KMS-11 (cell line): ENCODE measurements around the gene SP7.

ENCODE experiments used
- H2AFZ ChIP-seq: fragments of 200-600 bp; sonication (generic); 2 replicates; pipeline ENCODE4 v1.6.1; 2016; ENCODE audit warnings: antibody characterized with exemption, mixed run types, low read depth
- H3K27ac ChIP-seq: fragments of 200-600 bp; sonication (generic); 2 replicates; pipeline ENCODE4 v1.6.1; 2016; ENCODE audit warnings: mild to moderate bottlenecking, mixed run types
- H3K27me3 ChIP-seq: fragments of 200-600 bp; sonication (generic); 2 replicates; pipeline ENCODE4 v1.6.1; 2017; ENCODE audit warnings: mild to moderate bottlenecking, low read depth, mixed run types, moderate library complexity; ENCODE audit not compliant: insufficient read depth
- H3K36me3 ChIP-seq: fragments of 200-600 bp; sonication (generic); 2 replicates; pipeline ENCODE4 v1.6.1; 2017; ENCODE audit warnings: mild to moderate bottlenecking, mixed run types; ENCODE audit not compliant: insufficient read depth
- H3K4me1 ChIP-seq: fragments of 200-600 bp; sonication (generic); 2 replicates; pipeline ENCODE4 v1.6.1; 2016; ENCODE audit warnings: mild to moderate bottlenecking, low read depth, mixed run types; ENCODE audit not compliant: poor library complexity, severe bottlenecking
- H3K4me2 ChIP-seq: fragments of 200-600 bp; sonication (generic); 2 replicates; pipeline ENCODE4 v1.7.0; 2016; ENCODE audit warnings: mild to moderate bottlenecking, mixed run types
- H3K4me3 ChIP-seq: fragments of 200-600 bp; sonication (generic); IDR thresholded peaks from 2 replicates; pipeline ENCODE4 v1.6.1; 2017; ENCODE audit warnings: low read depth, low read length, mixed read lengths; ENCODE audit not compliant: insufficient read depth
- H3K79me2 ChIP-seq: fragments of 200-600 bp; sonication (generic); 2 replicates; pipeline ENCODE4 v1.6.1; 2016; ENCODE audit warnings: low read depth, mixed run types; ENCODE audit not compliant: insufficient read depth
- H3K9ac ChIP-seq: fragments of 200-600 bp; sonication (generic); 2 replicates; pipeline ENCODE4 v1.6.1; 2016; ENCODE audit warnings: mild to moderate bottlenecking, mixed run types
- H4K20me1 ChIP-seq: fragments of 200-600 bp; sonication (generic); 2 replicates; pipeline ENCODE4 v1.6.1; 2016; ENCODE audit warnings: mild to moderate bottlenecking, mixed run types; ENCODE audit not compliant: insufficient read depth
- TF ChIP-seq, protein P1 (sequence below): fragments of 200-600 bp; sonication (generic); conservative IDR thresholded peaks from 2 replicates; pipeline ENCODE4 v1.6.1; 2017; ENCODE audit warnings: low read depth, mild to moderate bottlenecking, antibody characterized with exemption, low read length, moderate library complexity, mixed read lengths

SP7 gene

DNA sequence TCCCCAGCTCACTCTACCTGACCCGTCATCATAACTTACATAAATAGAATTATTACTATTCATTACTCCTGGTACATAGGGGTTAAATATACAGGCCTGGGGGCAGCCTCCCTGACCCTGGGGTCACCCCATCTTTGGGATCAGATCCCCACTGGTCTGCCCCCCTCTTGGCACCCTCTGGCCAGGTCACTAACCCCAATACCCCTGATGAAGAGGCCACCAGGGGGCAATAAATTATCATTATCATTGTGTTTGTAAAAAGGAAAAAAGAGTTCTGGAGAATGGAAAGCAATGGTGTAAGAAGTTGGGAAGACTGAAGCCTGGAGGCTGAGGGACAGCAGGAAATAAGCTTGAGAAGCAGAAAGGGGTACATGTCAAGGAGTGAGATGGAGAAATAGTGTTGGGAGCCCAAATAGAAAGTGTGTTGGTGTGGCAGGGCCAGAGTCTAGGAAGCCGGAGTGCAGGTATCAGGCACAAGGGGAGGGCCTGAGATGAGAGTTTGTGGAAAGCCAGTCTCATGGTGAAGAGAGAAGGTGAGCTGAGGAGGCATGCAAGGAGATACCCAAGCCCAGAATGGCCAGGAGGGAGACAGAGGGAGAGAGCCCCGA is 8.6 kb downstream of the SP7 start:
- H3K27ac ChIP-seq: no peak overlapping the region
- H2AFZ ChIP-seq: no peak overlapping the region
- no peaks in the 10 kb centered on the region for H4K20me1 ChIP-seq
- no peaks in the 10 kb centered on the region for H3K79me2 ChIP-seq
- TF ChIP-seq, protein P1, sequence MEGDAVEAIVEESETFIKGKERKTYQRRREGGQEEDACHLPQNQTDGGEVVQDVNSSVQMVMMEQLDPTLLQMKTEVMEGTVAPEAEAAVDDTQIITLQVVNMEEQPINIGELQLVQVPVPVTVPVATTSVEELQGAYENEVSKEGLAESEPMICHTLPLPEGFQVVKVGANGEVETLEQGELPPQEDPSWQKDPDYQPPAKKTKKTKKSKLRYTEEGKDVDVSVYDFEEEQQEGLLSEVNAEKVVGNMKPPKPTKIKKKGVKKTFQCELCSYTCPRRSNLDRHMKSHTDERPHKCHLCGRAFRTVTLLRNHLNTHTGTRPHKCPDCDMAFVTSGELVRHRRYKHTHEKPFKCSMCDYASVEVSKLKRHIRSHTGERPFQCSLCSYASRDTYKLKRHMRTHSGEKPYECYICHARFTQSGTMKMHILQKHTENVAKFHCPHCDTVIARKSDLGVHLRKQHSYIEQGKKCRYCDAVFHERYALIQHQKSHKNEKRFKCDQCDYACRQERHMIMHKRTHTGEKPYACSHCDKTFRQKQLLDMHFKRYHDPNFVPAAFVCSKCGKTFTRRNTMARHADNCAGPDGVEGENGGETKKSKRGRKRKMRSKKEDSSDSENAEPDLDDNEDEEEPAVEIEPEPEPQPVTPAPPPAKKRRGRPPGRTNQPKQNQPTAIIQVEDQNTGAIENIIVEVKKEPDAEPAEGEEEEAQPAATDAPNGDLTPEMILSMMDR: peak; percentile 97
- H3K9ac ChIP-seq: no peak overlapping the region
- H3K4me1 ChIP-seq: peaks cover 44% of the 10 kb centered on the region
- H3K36me3 ChIP-seq: no peaks in the 10 kb centered on the region
- no peak overlapping the region for H3K4me3 ChIP-seq
- no peak overlapping the region for H3K4me2 ChIP-seq
- H3K27me3 ChIP-seq: no peaks in the 10 kb centered on the region

DNA sequence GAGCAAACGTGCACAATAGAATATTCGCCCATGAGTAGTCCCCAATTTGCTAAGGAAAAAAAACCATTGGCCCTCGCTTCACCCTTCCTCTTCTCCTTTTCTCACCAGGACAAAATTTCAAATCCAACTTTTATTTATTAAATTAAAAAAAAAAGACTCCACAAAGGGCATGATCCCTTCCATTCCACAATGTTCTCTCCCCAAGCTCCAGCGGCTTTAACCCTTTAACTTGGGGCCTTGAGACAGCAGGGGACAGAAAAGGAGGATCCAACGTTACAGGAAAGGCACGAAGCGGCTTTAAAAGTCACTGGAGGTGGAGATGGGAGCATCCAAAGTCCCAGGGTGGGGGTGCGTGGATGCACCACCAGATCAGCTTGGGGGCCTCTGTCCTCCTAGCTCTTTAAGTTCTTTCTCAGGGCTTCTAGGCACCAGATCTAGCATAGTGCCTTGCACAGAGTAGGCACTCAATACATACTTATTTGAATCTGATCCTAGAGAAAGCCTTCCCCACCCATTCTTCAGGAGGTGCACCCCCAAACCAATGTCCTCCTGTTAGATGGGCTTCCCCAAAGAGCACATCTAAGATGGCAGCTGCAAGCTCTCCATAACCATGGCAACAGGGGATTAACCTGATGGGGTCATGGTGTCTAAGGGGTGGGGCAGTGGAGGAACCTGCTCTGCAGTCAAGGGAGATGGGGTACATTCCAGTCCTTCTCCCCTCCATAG is 9.5 kb downstream of the SP7 start:
- Histone ChIP-seq H3K36me3 (no peaks in the 10 kb centered on the region), H3K4me2 (peak overlapping the region; percentile 97; the same call in 1 of the 2 replicates), H3K9ac (no peak overlapping the region), H3K27me3 (no peaks in the 10 kb centered on the region), H3K27ac (no peak overlapping the region), H3K4me1 (peaks cover 54% of the 10 kb centered on the region), H4K20me1 (no peaks in the 10 kb centered on the region), H2AFZ (no peak overlapping the region), H3K4me3 (no peak overlapping the region), H3K79me2 (no peaks in the 10 kb centered on the region)
- TF ChIP-seq, protein P1: no peak

DNA sequence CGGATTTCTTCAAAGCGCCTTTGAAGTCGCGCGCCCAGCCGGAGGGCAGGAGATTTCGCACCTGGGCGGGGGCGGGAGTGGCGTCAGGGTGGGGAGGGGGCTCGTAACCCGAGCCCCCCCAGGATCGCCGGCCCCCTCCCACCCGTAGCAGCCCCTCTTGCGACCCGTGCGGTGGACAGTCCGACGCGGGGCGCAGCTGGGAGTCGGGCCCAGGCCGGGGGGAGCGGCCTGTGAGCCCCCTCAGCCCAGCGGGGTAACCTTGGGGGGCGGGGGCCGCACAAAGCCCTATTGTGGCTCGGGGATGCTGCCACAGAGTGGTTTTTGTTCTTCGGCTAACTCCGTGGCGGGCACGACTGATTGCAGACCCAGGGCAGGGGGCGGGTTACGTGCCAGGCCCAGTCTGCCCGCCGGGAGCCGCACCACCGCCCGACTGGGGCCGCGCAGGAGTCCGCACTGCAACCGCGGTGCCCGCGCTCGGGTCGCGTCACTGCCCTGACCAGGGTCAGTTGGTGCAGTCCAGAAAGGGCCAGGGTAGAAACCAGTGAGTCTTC is 10.6 kb downstream of the SP7 start:
- Histone ChIP-seq H3K79me2 (peaks cover 2% of the 10 kb centered on the region; the same call in 1 of the 2 replicates), H3K27me3 (no peaks in the 10 kb centered on the region), H2AFZ (peak overlapping the region; percentile 91), H3K27ac (peak overlapping the region; percentile 94), H3K4me2 (peak overlapping the region; percentile 97), H3K36me3 (no peaks in the 10 kb centered on the region), H3K4me1 (peaks cover 57% of the 10 kb centered on the region), H4K20me1 (no peaks in the 10 kb centered on the region), H3K4me3 (no peak overlapping the region), H3K9ac (peak overlapping the region; percentile 98)
- TF ChIP-seq, protein P1: no peak

DNA sequence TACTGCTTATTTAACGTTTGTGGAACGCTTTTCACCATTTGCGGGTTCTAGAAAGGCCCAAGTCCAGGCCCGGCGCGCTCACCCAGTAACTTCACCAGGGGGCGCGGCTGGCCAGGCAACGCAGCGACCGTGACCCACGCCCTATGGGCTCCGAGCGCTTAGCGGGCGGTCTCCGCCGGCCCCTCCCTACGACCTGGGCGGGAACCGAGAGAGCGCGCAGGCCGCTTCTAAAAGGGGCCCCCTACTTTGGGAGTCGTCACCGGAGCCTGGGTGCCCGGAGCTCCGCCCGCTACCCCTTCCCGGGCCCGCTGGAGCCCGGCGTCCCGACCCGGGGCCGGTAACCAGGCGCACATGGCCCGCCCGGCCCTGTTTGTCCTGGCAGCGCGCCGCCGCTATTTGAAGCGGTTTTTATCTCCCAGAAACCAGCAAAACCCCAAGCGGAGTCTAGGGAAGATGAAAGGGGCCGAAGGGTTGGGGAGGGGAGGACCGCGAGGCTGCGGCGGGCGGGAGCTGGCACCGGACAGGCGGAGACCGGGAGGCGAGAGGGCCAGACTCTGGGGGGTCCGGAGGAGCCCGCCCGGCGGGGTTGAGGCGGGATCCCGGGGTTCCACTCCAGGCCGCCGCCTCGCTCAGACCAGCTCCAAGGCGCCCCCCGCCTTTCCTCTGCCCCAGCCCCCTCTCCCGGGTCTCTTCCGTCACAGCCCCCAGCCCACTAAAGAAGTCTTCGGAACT is 11.2 kb downstream of the SP7 start:
- H3K36me3 ChIP-seq: no peaks in the 10 kb centered on the region
- H3K4me3 ChIP-seq: no peak overlapping the region
- peaks cover 63% of the 10 kb centered on the region for H3K4me1 ChIP-seq
- peak overlapping the region; percentile 98 for H3K9ac ChIP-seq
- TF ChIP-seq, protein P1: peak; percentile 96
- H3K4me2 ChIP-seq: peak overlapping the region; percentile 97
- H3K79me2 ChIP-seq: peaks cover 4% of the 10 kb centered on the region; the same call in 1 of the 2 replicates
- H4K20me1 ChIP-seq: no peaks in the 10 kb centered on the region
- peak overlapping the region; percentile 94 for H3K27ac ChIP-seq
- no peaks in the 10 kb centered on the region for H3K27me3 ChIP-seq
- peak overlapping the region; percentile 91 for H2AFZ ChIP-seq
